Esophagus muscularis mucosa (tissue), 4 donors: Measurements from ENCODE around the gene FAM193A. TPM values are rescaled to one million over a fixed set of nuclear protein-coding genes. Genes with fewer than 3 reads are reported as not detected.
"Not testable (repeated sequence)": the region's sequence is repeated elsewhere in the genome, so short reads cannot be mapped to it uniquely, and the experiment has no call there.

ENCODE experiments used
- DNase-seq: peaks from one replicate; pipeline ENCODE4 v3.0.0-alpha.2; 2017; ENCODE audit errors: extremely low spot score
- H3K27ac ChIP-seq, 4 donors: fragments of 200-600 bp; sonication (generic); replicated peaks in 1 of 4; 1 replicate in 3 of 4; 2 replicates in 1 of 4; pipeline ENCODE4 v1.5.1; 2016 to 2019; ENCODE audit warnings: mild to moderate bottlenecking in 1 of 4
- H3K27me3 ChIP-seq, 4 donors: fragments of 200-600 bp; sonication (generic); one replicate each; pipeline versions ENCODE4 v1.5.1 to v1.6.0; 2016 to 2019
- H3K36me3 ChIP-seq, 4 donors: fragments of 200-600 bp; sonication (generic); one replicate each; pipeline ENCODE4 v1.5.1; 2016 to 2019
- H3K4me1 ChIP-seq, 4 donors: fragments of 200-600 bp; sonication (generic); one replicate each; pipeline ENCODE4 v1.5.1; 2016 to 2019
- H3K4me3 ChIP-seq, 4 donors: fragments of 200-600 bp; sonication (generic); 1 replicate in 2 of 4; 2 replicates in 2 of 4; pipeline ENCODE4 v1.5.1; 2016 to 2019; ENCODE audit warnings: mild to moderate bottlenecking in 4 of 4, moderate library complexity in 1 of 4
- H3K9me3 ChIP-seq, 4 donors: fragments of 200-600 bp; sonication (generic); 1 replicate in 3 of 4; 2 replicates in 1 of 4; pipeline ENCODE4 v1.5.1; 2016 to 2019
- CTCF ChIP-seq, 3 experiments: fragments of 200-600 bp in 2 of 3; fragments of 450-650 bp in 1 of 3; sonication (generic) in 2 of 3; IDR thresholded peaks; one replicate each; pipeline ENCODE4 v1.5.1; 2017 to 2019; ENCODE audit warnings: antibody characterized with exemption in 3 of 3, mild to moderate bottlenecking in 2 of 3, moderate library complexity in 1 of 3
- EP300 ChIP-seq: sonication (generic); formaldehyde crosslinking; IDR thresholded peaks from one replicate; pipeline ENCODE4 v1.6.1; 2017; ENCODE audit warnings: antibody characterized with exemption
- POLR2A ChIP-seq: fragments of 450-650 bp; IDR thresholded peaks from one replicate; pipeline ENCODE4 v1.6.1; 2017; ENCODE audit warnings: antibody characterized with exemption, moderate library complexity, mild to moderate bottlenecking, low read depth
- POLR2AphosphoS5 ChIP-seq, 2 donors: sonication (generic); formaldehyde crosslinking; IDR thresholded peaks; one replicate each; pipeline ENCODE4 v1.6.1; 2017; ENCODE audit warnings: antibody characterized with exemption in 2 of 2
- WGBS: methylation state at CpG from one replicate; pipeline ENCODE4 v1.1.5; 2018; 5-methylcytosine and 5-hydroxymethylcytosine counted together
- intact Hi-C: fragments of 100-400 bp; cut with DNase I; formaldehyde crosslinking; loops from one replicate; pipeline ENCODE4 v1.15.1; 2023
- total RNA-seq, 4 donors: library from RNA; depleted of rRNA; stranded (reverse); fragments of >200 nt; gene quantifications; one replicate each; pipeline versions ENCODE4 v1.1.0 to v1.2.1, GENCODE V29; 2016

The FAM193A gene
- total RNA-seq, 4 donors from 2014 or later, result 20.0 to 30.6 (median 24.6) TPM

- peaks cover 0 to 12% (median 3%) of the 10 kb centered on the region in 4 donors for H3K9me3 ChIP-seq
- TF ChIP-seq EP300 (no peak), POLR2A (no peak), CTCF (IDR thresholded peaks at IDR 0.05) (no peak), POLR2AphosphoS5 (IDR thresholded peaks at IDR 0.05) (no peak)
- H3K4me3 ChIP-seq, result no peak overlapping the region
- H3K36me3 ChIP-seq, result peaks cover 16 to 41% (median 31%) of the 10 kb centered on the region in 4 donors
- H3K4me1 ChIP-seq, result no peaks in the 10 kb centered on the region
- H3K27ac ChIP-seq, result no peak overlapping the region
- no peaks in the 10 kb centered on the region for H3K27me3 ChIP-seq
- intact Hi-C loops, result no loop called here
- DNase-seq, result no peak
Observed at GRCh38 chr4:2735869-2736268, 199.4 kb downstream of the FAM193A start.

DNA sequence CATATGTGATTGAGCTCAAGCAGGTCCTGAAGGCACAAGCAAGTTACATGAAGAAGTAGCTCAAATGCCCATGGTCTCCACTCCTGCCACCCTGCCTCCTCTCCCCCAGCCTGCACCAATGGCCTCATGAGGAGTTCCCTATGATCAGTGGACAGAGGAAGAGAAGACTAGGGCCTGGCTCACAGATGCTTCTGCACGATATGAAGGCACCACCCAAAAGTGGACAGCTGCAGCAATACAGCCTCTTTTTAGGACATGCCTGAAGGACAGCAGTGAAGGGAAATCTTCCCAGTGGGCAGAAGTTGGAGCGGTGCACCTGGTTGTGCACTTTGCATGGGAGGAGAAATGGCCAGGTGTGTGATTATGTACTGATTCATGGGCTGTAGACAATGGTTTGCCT is 201.8 kb downstream of the FAM193A start:
- H3K27me3 ChIP-seq, H3K4me3 ChIP-seq, intact Hi-C loops, H3K4me1 ChIP-seq, H3K27ac ChIP-seq, DNase-seq: not testable (repeated sequence)
- H3K9me3 ChIP-seq, result peaks cover 0 to 12% (median 3%) of the 10 kb centered on the region in 4 donors
- WGBS, result 91% methylated on average over 2 of the region's 2 CpGs
- peaks cover 4 to 40% (median 29%) of the 10 kb centered on the region in 4 donors for H3K36me3 ChIP-seq

DNA sequence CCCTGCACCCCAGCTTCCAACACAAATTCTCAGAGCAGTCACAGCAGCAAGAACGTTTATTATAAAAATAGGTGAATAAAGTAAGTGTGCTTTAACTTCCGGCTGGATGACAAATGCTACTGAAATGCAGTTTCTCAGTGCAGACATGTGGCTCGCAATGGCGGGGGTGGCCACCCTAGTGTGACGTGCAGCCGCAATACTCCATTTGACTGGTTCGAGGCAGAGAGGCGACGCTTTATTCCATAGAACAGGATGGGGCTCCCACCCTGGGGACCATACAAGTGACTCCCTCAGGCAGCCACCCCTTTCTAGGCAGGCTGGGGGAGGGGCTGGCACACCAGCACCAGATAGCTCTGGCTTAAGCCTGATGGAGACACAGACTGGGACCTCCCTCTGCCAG is 205.2 kb downstream of the FAM193A start:
- H3K9me3 ChIP-seq, result peaks cover 0 to 4% (median 0%) of the 10 kb centered on the region in 4 donors
- no peak for TF ChIP-seq POLR2A
- no peak for TF ChIP-seq EP300
- no peak for TF ChIP-seq POLR2AphosphoS5 (IDR thresholded peaks at IDR 0.05)
- no peak for TF ChIP-seq CTCF (IDR thresholded peaks at IDR 0.05)
- intact Hi-C loops, result no loop called here
- no peaks in the 10 kb centered on the region for H3K27me3 ChIP-seq
- DNase-seq, result no peak
- peaks cover 18 to 58% (median 56%) of the 10 kb centered on the region in 4 donors for H3K36me3 ChIP-seq
- H3K27ac ChIP-seq, result no peak overlapping the region
- H3K4me3 ChIP-seq, result no peak overlapping the region
- 89% methylated on average over 9 of the region's 9 CpGs for WGBS
- H3K4me1 ChIP-seq, result peaks cover 5 to 11% (median 9%) of the 10 kb centered on the region in 4 donors

DNA sequence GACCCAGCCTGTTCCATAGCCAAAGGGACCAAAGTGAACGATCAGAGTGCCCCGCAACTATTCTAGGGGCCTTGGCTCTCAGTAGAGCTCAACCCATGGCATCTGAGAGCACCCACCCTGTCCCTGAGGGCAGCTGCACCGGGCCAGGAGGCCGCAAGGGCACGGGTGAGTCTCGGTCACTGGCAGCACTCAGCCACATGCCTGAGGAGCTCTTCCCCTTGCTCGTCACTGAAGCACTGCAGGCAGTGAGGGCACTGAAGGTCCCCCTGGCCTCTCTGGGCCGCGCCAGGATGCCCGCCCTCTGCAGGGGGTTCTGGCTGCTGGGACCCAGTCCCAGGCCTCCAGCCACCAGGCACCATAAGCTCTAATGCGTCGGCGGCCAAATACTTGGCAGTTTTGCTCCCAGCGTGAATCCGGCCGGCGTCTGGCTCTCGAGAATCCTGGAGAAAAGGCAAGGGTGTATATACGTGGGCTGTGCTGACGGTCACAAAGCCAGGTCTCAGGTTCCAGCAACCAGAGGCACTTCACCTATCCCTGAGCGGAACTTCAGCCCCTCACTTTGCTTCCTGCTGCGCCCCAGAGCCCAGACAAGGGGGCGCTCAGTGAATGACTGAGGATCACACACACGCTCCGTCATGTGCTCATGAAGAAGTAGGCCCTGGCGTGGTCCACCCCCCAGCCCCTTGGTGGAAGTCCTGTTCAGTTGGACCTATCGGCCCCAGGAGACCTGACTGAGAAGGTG is 205.8 kb downstream of the FAM193A start:
- WGBS, result 90% methylated on average over 13 of the region's 27 CpGs
- Histone ChIP-seq H3K36me3 (peaks cover 24 to 65% (median 62%) of the 10 kb centered on the region in 4 donors), H3K9me3 (no peaks in the 10 kb centered on the region), H3K4me1 (peaks cover 11 to 17% (median 15%) of the 10 kb centered on the region in 4 donors), H3K4me3 (no peak overlapping the region), H3K27ac (no peak overlapping the region), H3K27me3 (no peaks in the 10 kb centered on the region)
- TF ChIP-seq POLR2AphosphoS5 (IDR thresholded peaks at IDR 0.05) (no peak), POLR2A (no peak), CTCF (IDR thresholded peaks at IDR 0.05) (no peak), EP300 (no peak)
- intact Hi-C loops, result no loop called here
- no peak for DNase-seq

DNA sequence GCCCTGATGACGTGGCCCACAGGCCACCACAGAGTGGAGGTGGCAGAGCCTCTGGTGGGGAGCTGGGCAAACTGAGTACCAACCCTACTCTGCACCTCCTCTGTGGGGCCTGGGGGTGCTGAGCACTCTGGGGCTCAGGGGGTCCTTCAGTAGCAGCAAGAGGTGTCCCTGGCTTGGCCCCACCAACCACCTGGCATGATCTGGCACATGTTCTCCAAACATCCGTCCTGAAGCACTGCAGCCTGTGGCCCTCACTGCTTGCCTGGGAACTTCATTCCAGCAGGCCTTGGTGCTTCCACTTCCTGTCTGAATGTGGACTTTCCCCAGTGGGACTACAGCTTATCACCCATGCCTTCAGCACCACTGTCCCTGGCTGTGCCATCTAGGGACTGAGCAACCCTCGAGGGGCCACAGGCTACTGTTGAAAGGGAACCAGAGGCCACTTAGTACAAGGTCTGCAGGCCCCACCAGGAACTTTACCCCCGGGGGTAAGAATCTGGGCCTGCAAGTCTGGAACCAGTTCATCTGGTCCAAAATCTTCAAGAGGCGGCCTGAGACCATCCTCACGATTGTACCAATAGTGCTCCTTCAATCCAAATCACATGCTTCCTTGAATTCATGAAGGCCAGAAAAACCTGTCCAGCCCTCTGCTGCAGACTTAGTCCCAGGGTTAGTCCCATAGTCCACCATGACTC is 206.5 kb downstream of the FAM193A start:
- intact Hi-C loops, result no loop called here

More for the DNA sequence above, 206.5 kb downstream of the FAM193A start:
- no peak for TF ChIP-seq EP300
- no peak for TF ChIP-seq CTCF (IDR thresholded peaks at IDR 0.05)
- TF ChIP-seq POLR2AphosphoS5 (IDR thresholded peaks at IDR 0.05), result no peak
- no peak for TF ChIP-seq POLR2A
- no peak overlapping the region for H3K4me3 ChIP-seq
- no peaks in the 10 kb centered on the region for H3K27me3 ChIP-seq
- 92% methylated on average over 2 of the region's 6 CpGs for WGBS
- peaks cover 14 to 19% (median 18%) of the 10 kb centered on the region in 4 donors for H3K4me1 ChIP-seq
- no peak for DNase-seq
- H3K27ac ChIP-seq, result no peak overlapping the region
- peaks cover 30 to 71% (median 68%) of the 10 kb centered on the region in 4 donors for H3K36me3 ChIP-seq
- H3K9me3 ChIP-seq, result no peaks in the 10 kb centered on the region
